Thymus (tissue), 11 donors: Measurements from ENCODE around the gene PDE6C. TPM values are rescaled to one million over a fixed set of nuclear protein-coding genes. Genes with fewer than 3 reads are reported as not detected.

Experiments used
- DNase-seq, 9 donors: peaks; one replicate each; pipeline ENCODE4 v3.0.0-alpha.2; 2013; ENCODE audit warnings: low spot score in 9 of 9, low read depth in 6 of 9, missing footprints in 1 of 9
- H3K27ac ChIP-seq, 2 donors: one replicate each; pipeline ENCODE4 v1.5.1; 2013; ENCODE audit warnings: control low read depth in 1 of 2, low read depth in 1 of 2, low read length in 1 of 2, mild to moderate bottlenecking in 1 of 2, moderate library complexity in 1 of 2
- H3K27me3 ChIP-seq, 2 donors: one replicate each; pipeline ENCODE4 v1.5.1; 2013; ENCODE audit warnings: low read length in 1 of 2; ENCODE audit not compliant: control insufficient read depth in 2 of 2, insufficient read depth in 1 of 2
- H3K36me3 ChIP-seq, 2 donors: one replicate each; pipeline ENCODE4 v1.5.1; 2013; ENCODE audit warnings: low read length in 1 of 2, mild to moderate bottlenecking in 1 of 2, moderate library complexity in 1 of 2; ENCODE audit not compliant: control insufficient read depth in 2 of 2, insufficient read depth in 2 of 2
- H3K4me1 ChIP-seq, 2 donors: one replicate each; pipeline ENCODE4 v1.5.1; 2013; ENCODE audit warnings: low read length in 2 of 2; ENCODE audit not compliant: control insufficient read depth in 2 of 2, insufficient read depth in 2 of 2
- H3K4me3 ChIP-seq, 2 donors: one replicate each; pipeline ENCODE4 v1.5.1; 2013; ENCODE audit warnings: low read length in 2 of 2, control low read depth in 1 of 2, mild to moderate bottlenecking in 1 of 2
- H3K9me3 ChIP-seq, 2 donors: one replicate each; pipeline ENCODE4 v1.5.1; 2013; ENCODE audit warnings: low read length in 1 of 2, mild to moderate bottlenecking in 1 of 2; ENCODE audit not compliant: control insufficient read depth in 2 of 2, insufficient read depth in 1 of 2
- WGBS: extraction: QIAGEN DNeasy Blood & Tissue Kit; methylation state at CpG from one replicate; pipeline ENCODE4 v1.1.7; 2013; 5-methylcytosine and 5-hydroxymethylcytosine counted together
- polyA plus RNA-seq: library from polyadenylated mRNA; stranded (reverse); fragments of 200-250 nt; gene quantifications from one replicate; pipeline ENCODE4 v1.2.3, GENCODE V29; 2013
- total RNA-seq: library from RNA; stranded (reverse); fragments of 120-200 nt; gene quantifications from one replicate; pipeline ENCODE4 v1.2.4, GENCODE V29; 2013
- donor health status: healthy.

PDE6C gene
- total and polyA plus RNA-seq, 2 donors = 0.18 TPM; not detected in 1

DNA sequence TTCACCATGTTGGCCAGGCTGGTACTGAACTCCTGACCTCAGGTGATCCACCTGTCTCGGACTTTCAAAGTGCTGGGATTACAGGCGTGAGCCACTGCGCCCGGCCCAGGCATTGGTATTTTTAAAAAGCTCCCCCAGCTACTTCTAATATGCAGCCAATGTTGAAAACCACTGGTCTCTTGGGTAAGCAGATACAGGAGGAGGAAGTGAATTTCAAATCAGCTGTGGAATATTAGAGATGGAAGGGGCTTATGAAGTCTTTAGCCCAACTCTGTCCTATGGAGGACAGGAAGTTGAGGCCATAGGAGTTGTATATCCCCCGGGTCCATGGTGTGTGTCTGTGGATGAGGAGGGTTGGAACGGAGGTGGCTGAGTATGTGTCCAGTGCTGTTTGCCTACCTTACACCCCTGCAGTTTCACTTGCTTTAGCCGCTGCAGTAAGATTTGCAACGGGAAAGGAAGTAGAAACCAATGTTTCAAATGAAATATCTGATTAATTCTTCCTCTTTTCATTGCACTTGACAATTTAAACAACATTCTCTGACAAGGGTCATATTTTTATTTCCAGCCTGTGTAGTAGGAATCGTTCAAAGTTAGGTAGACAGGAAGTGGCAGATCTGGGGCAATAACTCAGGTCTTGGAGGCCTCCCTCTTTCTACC, 3.4 kb downstream of the PDE6C start:
- Histone ChIP-seq H3K4me3 (no peak overlapping the region), H3K27ac (no peak overlapping the region), H3K36me3 (no peaks in the 10 kb centered on the region), H3K9me3 (no peaks in the 10 kb centered on the region), H3K27me3 (peaks cover 0 to 2% of the 10 kb centered on the region in 2 donors), H3K4me1 (no peaks in the 10 kb centered on the region)
- DNase-seq = no peak
- WGBS = 30% methylated on average over 9 of the region's 9 CpGs

DNA sequence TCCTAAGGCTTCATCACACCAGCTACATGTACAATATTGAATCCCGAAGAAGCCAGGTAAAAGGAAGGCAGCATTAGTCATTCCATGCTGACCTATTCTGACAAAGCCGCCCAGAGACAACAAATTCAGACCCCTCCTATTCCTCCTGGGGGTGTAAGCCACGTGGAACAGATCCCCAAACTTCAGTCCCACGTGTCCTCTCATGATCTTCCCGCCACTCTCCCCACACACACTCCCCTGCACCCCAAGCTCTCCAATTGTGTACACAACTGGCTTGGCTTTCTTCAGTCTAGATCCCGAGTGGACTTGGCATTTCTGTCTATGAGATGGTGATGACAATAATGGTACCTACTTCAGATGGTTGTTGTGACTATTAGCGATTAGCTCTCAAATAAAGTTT, 8.6 kb downstream of the PDE6C start:
- no peaks in the 10 kb centered on the region for H3K27me3 ChIP-seq
- no peak overlapping the region for H3K27ac ChIP-seq
- 84% methylated on average over 7 of the region's 7 CpGs for WGBS
- H3K4me1 ChIP-seq = no peaks in the 10 kb centered on the region
- no peaks in the 10 kb centered on the region for H3K36me3 ChIP-seq
- H3K9me3 ChIP-seq = no peaks in the 10 kb centered on the region
- DNase-seq = no peak
- no peak overlapping the region for H3K4me3 ChIP-seq

DNA sequence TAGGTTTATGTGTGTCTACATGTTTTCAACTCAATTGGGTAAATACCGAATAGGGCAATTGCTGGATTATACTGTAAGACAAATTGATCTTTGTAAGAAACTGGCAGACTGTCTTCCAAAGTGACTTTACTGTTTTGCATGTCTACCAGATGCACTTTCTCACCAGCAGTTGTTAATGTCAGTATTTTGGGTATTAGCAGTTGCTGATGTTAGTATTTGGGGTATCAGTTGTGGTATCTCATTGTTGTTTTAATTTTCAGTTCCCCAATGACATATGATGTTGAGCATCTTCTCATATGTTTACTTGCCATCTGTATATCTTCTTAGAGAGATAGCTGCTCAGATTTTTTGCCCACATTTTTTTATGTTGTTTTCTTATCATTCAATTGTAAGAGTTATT, 10.6 kb downstream of the PDE6C start:
- no peaks in the 10 kb centered on the region for H3K4me1 ChIP-seq
- H3K27me3 ChIP-seq = no peaks in the 10 kb centered on the region
- no peak overlapping the region for H3K4me3 ChIP-seq
- no peak overlapping the region for H3K27ac ChIP-seq
- WGBS = 91% methylated on average over 1 of the region's 1 CpG
- H3K9me3 ChIP-seq = no peaks in the 10 kb centered on the region
- no peaks in the 10 kb centered on the region for H3K36me3 ChIP-seq
- DNase-seq = no peak

DNA sequence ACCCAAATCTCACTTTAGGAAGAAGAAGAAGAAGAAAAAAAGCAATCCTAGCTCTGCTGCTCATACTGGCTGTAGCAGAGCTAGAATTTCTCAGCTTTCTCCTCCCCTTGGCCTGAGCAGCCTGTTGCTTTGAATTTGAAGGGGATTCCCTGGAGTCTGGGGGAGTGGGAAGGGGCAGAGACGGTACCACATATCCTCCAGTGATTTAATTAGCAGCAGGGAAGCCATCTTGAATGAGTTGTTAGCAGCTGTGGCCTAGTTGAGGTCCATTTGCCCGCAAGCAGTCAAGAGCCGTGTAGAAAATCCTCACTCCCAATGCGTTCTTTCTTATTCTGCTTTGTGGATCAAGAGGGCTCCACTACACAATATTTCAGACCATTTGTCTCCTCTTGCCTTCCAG, 16.5 kb downstream of the PDE6C start:
- Histone ChIP-seq H3K4me1 (no peaks in the 10 kb centered on the region), H3K27me3 (no peaks in the 10 kb centered on the region), H3K9me3 (no peaks in the 10 kb centered on the region), H3K36me3 (no peaks in the 10 kb centered on the region), H3K27ac (no peak overlapping the region), H3K4me3 (no peak overlapping the region)
- 97% methylated on average over 4 of the region's 4 CpGs for WGBS
- no peak for DNase-seq

DNA sequence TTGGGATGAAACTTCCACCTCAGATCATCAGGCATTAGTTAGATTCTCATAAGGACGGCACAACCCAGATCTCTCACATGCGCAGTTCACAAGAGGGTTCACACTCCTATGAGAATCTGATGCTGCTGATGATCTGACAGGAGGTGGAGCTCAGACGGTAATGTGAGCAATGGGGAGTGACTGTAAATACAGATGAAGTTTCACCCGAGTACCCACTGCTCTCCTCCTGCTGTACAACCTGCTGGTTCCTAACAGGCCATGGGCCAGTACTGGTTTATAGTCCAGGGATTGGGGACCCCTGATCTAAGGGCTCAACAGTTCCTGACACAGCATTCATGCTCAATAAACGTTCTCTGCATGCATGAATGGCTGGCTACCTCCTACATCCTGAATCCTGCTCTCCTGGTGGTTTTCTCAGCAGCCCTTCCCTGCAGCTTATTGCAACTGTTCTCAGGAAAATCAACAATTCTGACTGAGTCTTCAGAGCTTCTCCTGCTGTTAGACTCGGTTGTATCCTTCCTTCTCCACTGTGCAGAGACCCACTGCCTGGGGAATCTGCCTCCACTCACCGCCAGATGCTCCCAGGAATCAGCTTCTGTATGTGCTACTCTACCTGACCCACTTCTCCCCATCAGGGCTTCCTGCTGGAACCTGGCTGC, 17.4 kb downstream of the PDE6C start:
- no peak for DNase-seq
- no peaks in the 10 kb centered on the region for H3K36me3 ChIP-seq
- no peaks in the 10 kb centered on the region for H3K4me1 ChIP-seq
- no peak overlapping the region for H3K27ac ChIP-seq
- 92% methylated on average over 7 of the region's 7 CpGs for WGBS
- H3K27me3 ChIP-seq = no peaks in the 10 kb centered on the region
- no peaks in the 10 kb centered on the region for H3K9me3 ChIP-seq
- no peak overlapping the region for H3K4me3 ChIP-seq

DNA sequence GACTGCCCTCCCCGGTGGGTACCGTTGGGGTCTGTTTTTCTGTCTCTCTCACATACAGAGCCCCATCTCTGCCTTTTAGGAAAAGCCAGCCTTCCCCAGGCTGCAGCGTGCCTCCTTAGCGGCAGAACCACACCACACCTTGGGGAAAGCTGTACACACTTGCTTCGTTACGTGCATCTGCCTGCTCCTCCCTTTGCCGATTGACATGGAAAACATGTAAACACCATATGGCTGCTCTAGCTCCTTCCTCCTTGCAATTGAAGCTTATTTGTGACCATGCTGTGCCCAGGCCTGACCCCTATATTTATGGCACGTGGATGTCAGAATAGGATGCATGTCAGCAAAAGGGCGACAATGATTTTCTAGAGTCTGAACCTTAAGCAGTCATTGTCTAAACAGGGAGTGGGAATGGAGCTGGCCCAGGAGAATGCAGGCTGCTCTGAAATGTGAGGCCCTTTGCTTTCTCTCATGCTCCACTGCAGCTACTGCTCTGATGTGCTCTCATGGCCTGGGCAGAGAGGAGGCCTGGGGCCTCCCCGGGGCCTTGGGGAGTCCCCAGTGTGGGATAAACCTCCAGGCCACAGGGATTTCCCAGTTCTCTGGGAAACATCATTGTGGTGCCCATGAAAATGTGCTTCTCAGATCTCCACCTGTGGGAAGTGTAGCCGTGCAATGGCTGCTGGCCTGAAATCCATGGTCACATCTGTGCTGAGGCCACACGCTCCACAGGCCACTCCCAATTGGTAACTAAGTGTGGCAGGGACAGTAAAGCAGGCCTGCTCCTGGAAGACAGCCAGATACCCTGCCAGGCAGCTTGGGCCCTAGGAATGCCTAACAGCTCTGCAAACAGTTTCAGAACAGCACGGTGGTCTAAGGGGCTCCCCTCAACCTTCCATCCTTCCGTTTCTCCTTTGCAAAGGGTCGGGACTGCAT, 18.6 kb downstream of the PDE6C start:
- Histone ChIP-seq H3K36me3 (no peaks in the 10 kb centered on the region), H3K4me1 (no peaks in the 10 kb centered on the region), H3K4me3 (no peak overlapping the region), H3K27me3 (no peaks in the 10 kb centered on the region), H3K9me3 (no peaks in the 10 kb centered on the region), H3K27ac (no peak overlapping the region)
- 91% methylated on average over 15 of the region's 15 CpGs for WGBS
- no peak for DNase-seq

DNA sequence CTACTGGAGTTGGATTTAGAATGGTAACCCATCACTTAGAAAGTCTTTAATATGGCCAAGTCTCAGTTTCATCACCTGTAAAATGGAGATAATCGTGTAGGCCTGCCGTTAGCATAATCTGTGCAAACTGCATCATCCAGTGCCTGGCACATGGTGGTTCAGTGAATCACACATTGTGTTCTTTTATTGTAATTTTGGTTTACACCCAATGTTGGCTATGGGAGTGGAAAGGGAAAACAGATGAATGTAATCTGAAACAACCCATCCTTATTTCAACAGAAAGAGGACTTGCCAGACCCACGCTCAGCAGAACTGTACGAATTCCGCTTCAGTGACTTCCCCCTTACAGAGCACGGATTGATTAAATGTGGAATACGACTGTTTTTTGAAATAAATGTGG, 27.5 kb downstream of the PDE6C start:
- 94% methylated on average over 7 of the region's 7 CpGs for WGBS
- no peaks in the 10 kb centered on the region for H3K4me1 ChIP-seq
- H3K36me3 ChIP-seq = no peaks in the 10 kb centered on the region
- no peak overlapping the region for H3K4me3 ChIP-seq
- H3K27ac ChIP-seq = no peak overlapping the region
- H3K9me3 ChIP-seq = no peaks in the 10 kb centered on the region
- H3K27me3 ChIP-seq = no peaks in the 10 kb centered on the region
- DNase-seq = no peak

DNA sequence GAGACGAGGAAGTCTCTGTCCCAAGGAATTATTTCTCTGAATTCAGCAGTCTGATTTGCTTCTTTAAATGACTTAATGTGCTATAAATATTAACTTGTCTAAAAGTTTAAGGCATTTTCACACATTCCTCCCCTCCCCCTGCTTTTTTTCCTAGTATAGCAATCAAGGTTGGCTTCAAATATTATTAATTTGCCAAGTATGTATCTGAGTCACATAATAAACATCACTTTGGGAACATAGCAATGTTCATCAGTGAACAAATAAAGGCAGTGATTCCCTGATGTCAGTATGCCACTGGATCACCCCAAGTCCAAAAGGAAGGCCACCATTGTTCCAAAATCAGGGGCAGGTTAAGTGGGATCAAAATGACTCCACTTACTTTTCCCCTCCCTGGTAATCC, 40.5 kb downstream of the PDE6C start:
- DNase-seq = no peak
- H3K36me3 ChIP-seq = no peaks in the 10 kb centered on the region
- no peaks in the 10 kb centered on the region for H3K27me3 ChIP-seq
- 97% methylated on average over 1 of the region's 1 CpG for WGBS
- no peaks in the 10 kb centered on the region for H3K9me3 ChIP-seq
- no peak overlapping the region for H3K27ac ChIP-seq
- no peak overlapping the region for H3K4me3 ChIP-seq
- no peaks in the 10 kb centered on the region for H3K4me1 ChIP-seq

DNA sequence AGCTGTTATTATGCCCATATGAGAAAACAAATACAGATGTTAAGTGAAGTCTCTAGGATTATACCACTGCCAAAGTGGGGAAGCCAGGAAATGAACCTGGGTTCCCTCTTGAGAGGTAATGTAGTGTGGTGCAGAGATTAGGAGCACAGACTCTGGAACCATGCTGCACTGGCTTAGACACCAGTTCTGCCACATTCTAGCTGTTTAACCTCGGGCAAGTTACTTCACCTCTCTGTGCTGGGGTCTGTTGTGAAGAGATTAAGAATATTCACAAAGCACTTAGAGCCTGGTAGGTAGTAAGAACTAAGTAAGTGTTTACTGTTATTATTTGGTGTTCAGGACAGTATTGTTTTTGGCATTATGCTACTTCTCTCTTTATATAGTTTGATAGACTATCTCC, 41.9 kb downstream of the PDE6C start:
- Histone ChIP-seq H3K4me1 (no peaks in the 10 kb centered on the region), H3K9me3 (no peaks in the 10 kb centered on the region), H3K36me3 (no peaks in the 10 kb centered on the region), H3K4me3 (no peak overlapping the region), H3K27ac (no peak overlapping the region), H3K27me3 (no peaks in the 10 kb centered on the region)
- WGBS = 98% methylated on average over 1 of the region's 1 CpG
- no peak for DNase-seq
